ENCODE measurements around the gene NEU2. TPM values are rescaled to one million over a fixed set of nuclear protein-coding genes. Genes with fewer than 3 reads are reported as not detected.

The NEU2 gene
- total and polyA plus RNA-seq, 10 donors, result not detected

- DNase-seq, result no peak
- Histone ChIP-seq H3K4me1 (no peaks in the 10 kb centered on the region), H3K27me3 (replicated peaks in 1 of 7) (no peaks in the 10 kb centered on the region), H3K27ac (no peak overlapping the region), H3K36me3 (no peaks in the 10 kb centered on the region), H3K4me3 (no peak overlapping the region), H3K9me3 (no peaks in the 10 kb centered on the region)
- TF ChIP-seq POLR2AphosphoS5 (IDR thresholded peaks at IDR 0.05), result no peak
- no peak for TF ChIP-seq POLR2A (IDR thresholded peaks at IDR 0.05)
- TF ChIP-seq CTCF (IDR thresholded peaks at IDR 0.05 in 8 of 11, conservative IDR thresholded peaks at IDR 0.05 in 3 of 11), result no peak
- WGBS, 5 donors, result 80 to 92% (median 85%) methylated on average over 8 of the region's 8 CpGs
- intact Hi-C loops (cut with DNase I; ENCODE audit: low total_unique reads), result no loop called here
Measured at GRCh38 chr2:233039212-233039845, 6.9 kb downstream of the NEU2 start.

GRCh38 chr2:233039846-233040530, 7.5 kb downstream of the NEU2 start:
- intact Hi-C loops (cut with DNase I; ENCODE audit: low total_unique reads), result no loop called here
- Histone ChIP-seq H3K27ac (no peak overlapping the region), H3K9me3 (no peaks in the 10 kb centered on the region), H3K36me3 (no peaks in the 10 kb centered on the region), H3K27me3 (replicated peaks in 1 of 7) (no peaks in the 10 kb centered on the region), H3K4me1 (no peaks in the 10 kb centered on the region), H3K4me3 (no peak overlapping the region)
- 91 to 95% (median 92%) methylated on average over 9 to 10 of the region's 10 CpGs for WGBS, 5 donors
- DNase-seq, result peak; percentile 47
- no peak for TF ChIP-seq POLR2AphosphoS5 (IDR thresholded peaks at IDR 0.05)
- no peak for TF ChIP-seq POLR2A (IDR thresholded peaks at IDR 0.05)
- no peak for TF ChIP-seq CTCF (IDR thresholded peaks at IDR 0.05 in 8 of 11, conservative IDR thresholded peaks at IDR 0.05 in 3 of 11)

- Histone ChIP-seq H3K4me3 (no peak overlapping the region), H3K4me1 (no peaks in the 10 kb centered on the region), H3K27me3 (replicated peaks in 1 of 7) (no peaks in the 10 kb centered on the region), H3K36me3 (no peaks in the 10 kb centered on the region), H3K9me3 (no peaks in the 10 kb centered on the region), H3K27ac (no peak overlapping the region)
- intact Hi-C loops (cut with DNase I; ENCODE audit: low total_unique reads), result no loop called here
- TF ChIP-seq CTCF (IDR thresholded peaks at IDR 0.05 in 8 of 11, conservative IDR thresholded peaks at IDR 0.05 in 3 of 11) (no peak), POLR2AphosphoS5 (IDR thresholded peaks at IDR 0.05) (no peak), POLR2A (IDR thresholded peaks at IDR 0.05) (no peak)
- no peak for DNase-seq
- WGBS, 5 donors, result 87 to 96% (median 88%) methylated on average over 4 of the region's 4 CpGs
Measured at GRCh38 chr2:233040571-233040970, 8.1 kb downstream of the NEU2 start.

GRCh38 chr2:233041722-233042323, 9.4 kb downstream of the NEU2 start:
- intact Hi-C loops (cut with DNase I; ENCODE audit: low total_unique reads), result no loop called here
- WGBS, 5 donors, result 67 to 82% (median 71%) methylated on average over 10 of the region's 10 CpGs

More at GRCh38 chr2:233041722-233042323, 9.4 kb downstream of the NEU2 start:
- Histone ChIP-seq H3K9me3 (no peaks in the 10 kb centered on the region), H3K36me3 (no peaks in the 10 kb centered on the region), H3K27me3 (replicated peaks in 1 of 7) (no peaks in the 10 kb centered on the region), H3K27ac (no peak overlapping the region), H3K4me1 (no peaks in the 10 kb centered on the region), H3K4me3 (no peak overlapping the region)
- TF ChIP-seq POLR2A (IDR thresholded peaks at IDR 0.05) (no peak), CTCF (IDR thresholded peaks at IDR 0.05 in 8 of 11, conservative IDR thresholded peaks at IDR 0.05 in 3 of 11) (no peak), POLR2AphosphoS5 (IDR thresholded peaks at IDR 0.05) (no peak)
- peak; percentile 20 for DNase-seq

Data from spleen (tissue), 11 donors.